GM18526 (cell line): ENCODE results near the gene SAMD4A.

Experiments used
- POLR2A ChIP-seq: IDR thresholded peaks from 3 replicates; pipeline ENCODE4 v1.6.1; 2011; ENCODE audit not compliant: insufficient read length; ENCODE audit errors: extremely low read depth

SAMD4A gene

DNA sequence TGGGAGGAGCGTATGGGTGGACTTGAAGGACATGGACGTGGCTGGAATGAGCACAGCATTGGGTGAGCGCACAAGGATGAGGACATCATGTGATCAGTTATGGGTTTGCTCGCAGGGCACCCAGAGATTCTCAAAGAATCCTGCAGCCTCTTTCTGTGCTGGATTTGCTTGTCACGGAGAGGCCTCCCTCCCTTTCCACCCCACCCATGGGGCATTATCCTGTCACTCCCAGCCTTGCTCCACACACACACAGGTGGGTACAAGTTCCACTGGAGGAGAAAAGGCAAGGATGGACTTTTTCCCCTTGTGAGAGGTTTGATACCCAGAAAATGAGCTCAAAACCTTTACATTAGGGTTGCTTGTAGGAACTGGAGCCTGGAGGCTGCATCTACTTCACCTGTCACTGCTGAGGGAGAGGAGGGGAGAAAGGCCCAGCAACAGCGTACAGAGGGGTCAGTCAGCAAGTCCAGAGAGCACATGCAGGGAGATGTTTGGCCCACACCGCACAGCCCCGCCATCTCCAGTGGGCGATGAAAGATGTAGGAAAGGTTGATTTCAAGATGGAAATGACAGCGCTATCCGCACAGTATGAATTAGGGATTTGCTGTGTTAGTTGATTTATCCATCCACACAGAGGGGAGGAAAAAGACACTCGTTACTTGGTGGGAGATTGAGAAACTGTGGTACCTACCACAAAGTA, 223.0 kb downstream of the SAMD4A start:
- TF ChIP-seq POLR2A = no peak

DNA sequence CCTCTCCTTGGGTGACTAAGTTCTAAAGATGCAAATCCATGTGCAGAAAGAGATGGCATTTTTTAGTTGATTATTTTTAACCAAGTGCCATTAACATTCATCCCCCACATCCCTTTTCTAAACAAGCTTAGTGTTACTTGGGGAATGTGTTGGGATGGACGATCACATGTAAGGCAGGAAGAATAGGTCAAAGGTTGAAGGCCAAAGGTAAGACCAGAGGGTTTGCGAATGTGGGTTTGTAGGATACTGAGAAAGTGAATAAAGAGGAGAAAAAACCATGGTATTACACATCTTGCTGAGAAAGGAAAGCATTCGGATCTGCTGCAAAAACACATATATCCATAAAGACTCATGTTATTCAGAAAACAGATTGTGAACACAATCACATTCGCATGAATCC, 224.1 kb downstream of the SAMD4A start:
- no peak for TF ChIP-seq POLR2A

DNA sequence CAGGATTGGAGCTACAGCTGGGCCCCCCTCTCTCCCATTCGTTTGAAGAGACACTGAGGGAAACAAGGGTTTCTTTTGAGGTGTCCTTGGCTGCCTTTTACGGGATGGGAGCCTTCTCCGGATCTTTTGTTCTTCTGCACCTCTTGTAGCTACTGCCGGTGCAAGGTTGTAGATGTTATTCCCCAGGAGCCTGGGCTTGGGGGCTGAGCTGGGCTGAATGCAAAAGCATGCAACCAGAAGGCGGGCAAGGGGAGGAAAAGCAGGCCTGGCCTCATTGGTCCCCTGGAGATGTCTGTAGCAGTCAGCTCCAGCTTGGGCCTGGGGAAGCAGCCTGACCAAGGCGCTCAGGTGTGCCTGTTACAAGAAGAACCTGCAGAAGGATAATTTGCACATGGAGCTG, 225.4 kb downstream of the SAMD4A start:
- no peak for TF ChIP-seq POLR2A

DNA sequence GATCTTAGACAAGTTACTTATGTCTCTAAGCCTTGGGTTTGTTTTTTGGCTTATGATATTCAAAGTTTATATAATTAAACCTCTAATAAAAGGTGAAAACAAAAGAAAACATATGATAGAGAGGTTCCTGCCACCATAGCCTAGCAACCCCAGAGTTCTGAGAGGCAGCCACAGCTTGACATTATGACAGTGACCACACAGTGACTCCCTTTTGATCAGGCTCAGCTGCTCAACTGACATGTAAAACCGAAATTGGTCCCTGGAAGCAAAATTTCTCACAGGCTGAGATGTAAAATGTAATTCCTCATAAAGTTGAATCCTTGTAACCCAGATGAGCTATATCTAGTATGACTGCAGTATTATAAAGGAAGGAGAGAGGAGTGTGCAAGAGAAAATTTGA, 227.2 kb downstream of the SAMD4A start:
- no peak for TF ChIP-seq POLR2A

DNA sequence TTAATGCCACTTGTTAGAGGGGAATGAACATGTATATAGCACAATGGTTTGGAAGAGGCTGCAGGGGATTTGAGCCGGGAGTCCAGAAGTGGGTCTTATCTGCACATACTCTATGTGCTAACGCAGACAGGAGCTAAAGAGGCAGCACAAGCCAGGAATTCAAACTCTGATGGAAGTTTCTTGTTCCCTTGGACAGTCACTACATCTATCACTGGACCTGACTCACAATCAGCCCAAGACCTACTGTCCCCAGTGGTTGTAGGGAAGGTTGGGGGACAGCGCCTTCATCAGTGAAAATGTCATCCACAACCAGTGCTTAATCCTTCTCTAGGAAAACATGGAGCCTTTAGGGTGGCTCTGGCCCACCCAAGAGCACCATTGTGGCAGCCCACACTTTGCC, 227.9 kb downstream of the SAMD4A start:
- TF ChIP-seq POLR2A = no peak

DNA sequence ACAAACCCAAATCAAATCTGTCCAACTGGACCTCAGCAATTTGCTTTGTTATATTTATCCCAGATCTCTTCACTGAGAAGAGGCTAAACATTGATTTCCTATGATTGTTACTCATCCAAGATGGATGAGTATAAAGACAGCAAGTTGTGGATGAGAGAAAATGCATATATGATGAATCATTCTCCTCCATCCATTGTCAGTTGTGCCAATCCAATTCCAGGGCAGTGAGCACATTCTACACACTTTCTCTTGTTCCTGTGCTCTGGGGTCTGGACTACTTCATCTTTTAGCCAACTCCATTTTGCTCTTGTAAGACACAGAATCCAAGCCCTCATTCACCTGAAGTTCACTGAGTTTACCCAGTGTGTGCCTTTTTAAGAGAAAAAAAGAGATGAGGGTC, 230.0 kb downstream of the SAMD4A start:
- no peak for TF ChIP-seq POLR2A

DNA sequence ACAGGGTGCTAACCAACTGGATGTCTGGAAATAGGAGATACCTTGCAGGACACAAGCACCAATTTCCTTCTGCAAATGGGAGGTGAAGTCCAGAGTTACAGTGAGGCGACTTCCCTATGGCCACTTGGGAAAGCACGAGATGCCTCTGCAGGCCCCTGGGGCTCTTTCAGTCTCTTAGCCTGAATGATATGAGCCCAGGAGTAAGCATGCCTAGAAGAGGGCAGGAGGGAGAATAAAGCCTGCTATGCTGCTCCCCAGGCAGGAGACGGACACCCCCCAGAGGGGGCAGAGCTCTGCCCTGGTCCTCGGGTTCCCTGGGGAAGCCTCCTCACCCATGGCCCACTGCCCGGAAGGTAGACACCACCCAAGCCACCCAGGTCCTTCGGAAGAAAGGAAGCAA, 230.6 kb downstream of the SAMD4A start:
- TF ChIP-seq POLR2A = no peak

DNA sequence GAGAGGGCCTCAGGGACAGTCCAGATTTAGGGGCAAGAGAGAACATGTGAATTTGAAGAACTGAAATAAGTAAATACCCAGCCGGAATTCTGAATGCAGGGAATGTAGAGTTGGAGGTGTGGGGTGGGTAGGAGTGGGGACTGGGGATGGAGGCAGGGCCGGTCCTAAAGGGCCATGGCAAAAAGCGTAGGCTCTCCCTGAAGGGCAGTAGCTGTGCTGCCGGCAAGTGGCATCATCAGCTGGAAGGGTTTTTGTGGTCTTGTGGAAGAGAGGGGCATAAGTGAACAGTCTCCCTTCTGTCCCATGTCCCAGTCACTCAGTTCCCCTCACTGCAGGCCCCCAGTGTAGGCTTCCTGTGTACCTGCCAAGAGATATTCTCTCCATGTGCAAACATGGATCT, 231.1 kb downstream of the SAMD4A start:
- TF ChIP-seq POLR2A = no peak

DNA sequence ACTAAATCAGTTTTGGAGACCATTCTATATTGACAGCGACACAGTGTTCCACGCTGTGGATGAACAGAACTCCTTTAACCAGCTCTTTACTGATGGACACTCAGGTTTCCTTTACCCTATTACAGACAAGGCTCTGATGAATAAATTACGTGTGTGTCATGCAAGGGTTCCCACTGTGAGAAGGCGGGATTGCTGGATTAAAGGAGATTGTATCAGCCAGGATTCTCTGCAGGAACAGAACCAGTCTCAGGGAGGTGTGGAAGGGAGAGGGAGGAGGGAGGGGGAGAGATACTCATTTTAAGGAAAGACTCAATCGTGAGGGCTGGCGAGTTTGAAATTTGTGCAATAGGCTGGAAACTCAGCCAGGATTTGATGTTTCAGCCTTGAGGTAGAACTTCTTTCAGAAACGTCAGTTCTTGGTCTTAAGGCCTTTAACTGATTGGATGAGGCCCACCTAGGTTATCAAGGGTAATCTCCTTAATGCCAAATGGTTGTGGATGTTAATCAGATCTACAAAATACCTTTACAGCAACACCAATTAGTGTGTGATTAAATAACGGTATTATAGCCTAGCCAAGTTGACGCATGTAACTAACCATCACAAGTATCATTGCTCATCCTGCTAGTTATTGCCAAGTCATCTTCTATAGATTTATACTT, 231.7 kb downstream of the SAMD4A start:
- TF ChIP-seq POLR2A = no peak

DNA sequence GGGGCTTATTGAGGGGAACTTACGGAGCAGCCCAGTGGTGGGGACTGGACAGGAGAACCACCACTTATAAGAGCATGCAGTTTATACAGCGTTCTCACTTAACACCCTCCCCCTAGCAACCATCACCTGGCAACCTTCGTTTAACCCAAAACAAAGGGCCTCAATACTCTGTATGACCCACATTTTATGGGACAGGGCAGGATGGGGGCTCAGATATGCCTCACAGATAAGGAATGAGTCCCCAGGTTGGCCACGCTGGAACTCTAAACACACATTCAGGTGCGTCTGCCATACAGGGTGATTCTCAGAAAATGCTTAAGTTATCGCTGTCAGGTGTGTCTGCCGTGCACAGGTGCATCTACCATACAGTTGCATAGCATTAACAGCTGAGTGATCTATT, 236.5 kb downstream of the SAMD4A start:
- no peak for TF ChIP-seq POLR2A

DNA sequence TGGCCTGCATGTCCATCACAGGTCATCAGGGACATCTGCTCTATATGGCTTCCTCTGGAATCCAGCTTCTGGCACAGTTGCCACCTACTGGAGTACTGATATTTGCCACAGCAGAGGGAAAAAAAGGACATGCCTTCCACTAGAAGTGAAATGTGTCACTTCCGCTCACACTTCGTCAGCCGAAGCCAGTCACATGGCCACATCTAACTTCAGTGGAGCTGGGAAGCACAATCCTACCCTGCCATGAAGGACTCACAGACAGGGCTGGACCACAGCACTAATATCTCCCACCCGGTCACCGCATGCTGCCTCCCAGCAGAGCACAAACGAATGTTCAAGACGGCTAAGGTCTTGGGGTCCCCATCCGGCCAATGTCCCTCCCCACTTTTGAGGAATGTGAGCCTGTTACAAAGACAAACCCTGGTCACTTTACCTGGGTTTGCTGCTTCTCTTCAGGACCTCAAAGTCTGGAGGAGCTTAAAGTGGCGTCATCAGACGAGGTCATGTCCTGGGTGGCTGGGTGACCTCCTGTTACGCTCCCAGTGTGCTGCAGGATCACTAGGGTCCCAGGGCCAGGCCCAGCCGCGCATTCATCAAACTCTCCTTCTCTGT, 237.1 kb downstream of the SAMD4A start:
- TF ChIP-seq POLR2A = no peak

DNA sequence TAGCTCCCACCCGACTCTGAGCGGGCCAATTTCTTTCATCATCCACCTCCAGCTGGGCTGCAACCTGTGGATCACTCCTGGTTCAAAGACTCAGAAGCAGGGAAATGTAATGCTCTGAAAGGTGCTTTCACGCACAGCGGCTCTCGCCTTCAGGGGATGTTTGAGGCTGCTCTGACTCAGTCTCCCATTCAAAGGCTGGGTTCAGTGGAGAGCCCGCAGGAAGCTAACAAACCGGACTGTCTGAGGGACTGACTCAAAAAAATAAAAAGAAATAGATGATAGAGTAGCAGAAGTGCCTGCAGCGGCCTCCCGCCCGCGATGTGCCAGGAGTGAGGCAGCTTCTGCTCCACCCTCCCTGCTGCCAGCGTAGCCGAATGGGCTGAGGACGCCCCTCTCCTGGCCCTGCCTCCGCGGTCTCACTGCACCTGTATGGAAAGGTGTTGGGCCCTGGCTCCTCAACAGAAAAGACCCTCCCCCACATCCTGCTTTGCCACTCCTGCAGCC, 237.7 kb downstream of the SAMD4A start:
- TF ChIP-seq POLR2A = no peak

DNA sequence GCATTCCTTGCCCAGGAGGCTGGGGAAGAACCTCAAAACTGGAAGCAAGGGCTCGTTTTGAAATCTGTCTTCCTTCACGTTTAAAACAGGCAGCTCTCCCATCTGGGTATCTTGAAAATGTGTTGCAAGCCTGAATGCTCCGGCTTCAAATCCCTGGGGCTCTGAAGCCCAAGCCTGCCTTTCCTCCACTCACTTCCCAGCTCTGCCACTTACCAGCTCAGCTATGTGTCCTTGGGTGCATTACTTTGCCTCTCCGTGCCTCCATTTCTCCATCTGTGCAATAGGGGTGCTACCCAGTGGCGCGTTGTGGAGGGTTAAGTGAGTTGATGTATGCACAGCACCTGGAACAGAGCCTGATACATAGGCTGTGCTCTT, 238.1 kb downstream of the SAMD4A start:
- TF ChIP-seq POLR2A = no peak

DNA sequence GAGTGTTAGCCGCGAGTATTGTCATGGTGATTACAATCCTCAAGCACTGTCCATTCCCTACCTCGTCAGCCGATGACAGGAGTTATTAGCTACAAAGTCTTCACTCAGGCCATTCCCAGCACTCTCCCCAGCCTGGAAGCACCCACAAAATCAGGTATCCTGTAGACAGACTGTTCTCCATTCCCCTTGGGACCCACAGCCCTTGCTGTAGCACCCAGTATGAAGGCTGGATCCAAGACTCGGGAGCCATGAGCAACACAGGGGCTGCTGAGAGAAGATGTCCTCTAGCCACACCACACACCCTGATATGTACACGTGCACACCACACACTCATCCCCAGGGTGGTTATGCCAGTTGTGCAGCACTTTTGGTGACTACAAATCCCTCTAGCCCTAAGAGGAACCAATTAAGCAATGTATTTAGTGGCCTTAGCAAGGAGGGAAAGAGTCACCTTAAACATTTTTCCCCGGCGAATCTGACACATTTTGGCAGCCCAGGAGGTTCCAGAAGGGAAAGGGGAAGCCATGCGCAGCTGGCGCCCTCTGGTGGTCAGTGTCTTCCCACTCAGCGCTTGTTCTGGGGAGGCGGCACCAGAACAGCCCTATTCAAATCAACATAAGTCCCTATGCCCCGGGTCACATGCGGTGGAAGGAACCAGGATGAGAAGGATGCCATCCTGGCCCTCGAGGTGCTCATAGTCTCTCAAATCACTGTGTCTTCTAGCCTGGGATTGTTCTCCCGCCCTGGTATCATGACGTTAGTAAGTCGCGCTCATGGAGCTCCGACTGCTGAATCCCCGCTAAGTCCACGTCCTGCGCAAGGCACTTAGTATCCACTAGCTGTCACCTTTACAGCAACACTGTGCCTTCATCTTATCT, 238.8 kb downstream of the SAMD4A start:
- no peak for TF ChIP-seq POLR2A

DNA sequence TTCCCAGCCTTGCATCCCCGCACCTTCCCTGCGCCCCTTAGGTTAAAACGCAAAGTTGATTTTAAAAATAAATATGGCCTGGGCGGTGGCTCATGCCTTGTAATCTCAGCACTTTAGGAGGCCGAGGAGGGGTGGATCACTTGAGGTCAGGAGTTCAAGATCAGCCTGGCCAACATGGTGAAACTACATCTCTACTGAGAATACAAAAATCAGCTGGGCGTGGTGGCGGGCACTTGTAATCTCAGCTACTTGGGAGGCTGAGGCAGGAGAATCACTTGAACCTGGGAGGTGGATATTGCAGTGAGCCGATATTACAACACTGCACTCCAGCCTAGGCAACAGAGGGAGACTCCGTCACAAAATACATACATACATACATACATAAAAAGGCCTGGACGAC, 239.7 kb downstream of the SAMD4A start:
- TF ChIP-seq POLR2A = no peak

DNA sequence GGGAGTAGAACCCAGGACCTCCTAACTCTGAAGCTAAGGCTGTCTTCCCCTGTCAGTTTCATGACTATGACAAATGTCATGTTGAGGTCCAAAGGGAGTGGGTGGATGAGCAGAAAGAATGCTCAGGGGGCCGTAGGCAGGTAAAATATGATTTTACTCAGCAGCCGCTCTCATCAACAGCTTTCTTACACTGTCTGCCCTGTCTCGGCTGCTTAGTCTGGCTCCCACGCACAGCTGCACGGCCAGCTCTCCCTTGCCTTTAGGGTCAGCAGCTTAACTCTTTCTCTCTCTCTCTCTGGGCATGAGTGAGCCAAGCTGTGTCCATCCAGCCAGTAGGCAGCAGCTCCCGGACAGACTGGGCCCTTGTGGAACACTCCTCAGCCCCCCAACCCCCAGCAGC, 240.5 kb downstream of the SAMD4A start:
- no peak for TF ChIP-seq POLR2A

DNA sequence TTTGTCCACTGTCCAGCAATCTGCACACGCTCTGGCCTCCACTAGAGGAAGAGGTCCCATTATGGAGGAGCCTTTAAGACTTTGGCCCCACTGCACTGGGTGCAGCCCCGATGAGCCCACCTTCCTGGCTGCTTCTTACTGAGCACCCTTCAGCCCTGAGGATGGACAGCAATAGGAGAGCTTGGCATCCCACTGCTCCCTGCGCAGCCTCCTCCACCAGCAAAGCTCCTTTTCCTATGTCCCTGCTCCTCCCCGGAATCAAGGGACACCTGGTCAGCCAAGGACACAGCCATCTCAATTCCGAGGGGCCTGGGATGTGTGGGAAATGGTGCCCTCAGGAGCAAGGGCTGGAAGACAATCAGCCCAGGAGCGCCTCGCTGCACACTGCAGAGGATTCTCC, 241.0 kb downstream of the SAMD4A start:
- TF ChIP-seq POLR2A = no peak
